ENCODE data around the gene DMBX1.

Gene DMBX1

DNA sequence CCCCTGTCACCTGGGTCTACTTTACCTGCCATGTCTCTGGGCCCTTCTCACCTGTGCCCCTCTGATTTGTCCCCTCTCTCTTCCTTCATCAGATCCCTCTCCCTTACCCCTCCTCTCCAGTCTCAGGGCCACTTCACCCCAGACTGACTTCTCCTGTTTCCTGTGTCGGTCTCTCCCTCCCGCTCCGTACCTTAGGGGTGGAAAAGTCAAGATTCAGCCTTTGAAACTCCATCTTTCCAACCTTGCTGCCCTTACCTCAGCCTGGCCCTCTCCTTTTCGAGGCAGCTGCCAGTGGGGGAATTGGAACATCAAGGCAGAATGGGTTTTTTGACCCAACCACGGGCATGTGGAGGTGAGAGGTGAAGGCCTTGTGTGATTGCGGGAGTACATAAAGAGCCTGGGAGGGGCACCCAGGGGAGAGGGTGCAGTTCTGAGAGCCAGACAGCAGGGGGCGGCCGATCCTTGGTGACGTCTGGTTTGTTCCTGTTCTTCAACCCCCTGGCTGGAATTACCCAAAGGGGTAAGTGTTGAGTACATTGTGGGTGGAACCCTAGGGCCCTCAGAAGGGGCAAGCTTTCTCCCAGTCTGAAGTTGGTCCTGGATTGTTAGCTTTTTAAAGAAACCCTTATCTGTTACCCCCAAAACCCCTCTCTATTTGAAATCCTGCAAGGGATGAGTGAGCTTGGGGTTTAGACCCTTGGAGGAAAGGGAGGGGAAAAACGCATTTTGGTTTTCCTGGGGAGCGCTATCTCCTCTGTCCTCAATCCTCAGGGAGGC is 12.3 kb upstream of the DMBX1 start:
- TF ChIP-seq, protein P1, sequence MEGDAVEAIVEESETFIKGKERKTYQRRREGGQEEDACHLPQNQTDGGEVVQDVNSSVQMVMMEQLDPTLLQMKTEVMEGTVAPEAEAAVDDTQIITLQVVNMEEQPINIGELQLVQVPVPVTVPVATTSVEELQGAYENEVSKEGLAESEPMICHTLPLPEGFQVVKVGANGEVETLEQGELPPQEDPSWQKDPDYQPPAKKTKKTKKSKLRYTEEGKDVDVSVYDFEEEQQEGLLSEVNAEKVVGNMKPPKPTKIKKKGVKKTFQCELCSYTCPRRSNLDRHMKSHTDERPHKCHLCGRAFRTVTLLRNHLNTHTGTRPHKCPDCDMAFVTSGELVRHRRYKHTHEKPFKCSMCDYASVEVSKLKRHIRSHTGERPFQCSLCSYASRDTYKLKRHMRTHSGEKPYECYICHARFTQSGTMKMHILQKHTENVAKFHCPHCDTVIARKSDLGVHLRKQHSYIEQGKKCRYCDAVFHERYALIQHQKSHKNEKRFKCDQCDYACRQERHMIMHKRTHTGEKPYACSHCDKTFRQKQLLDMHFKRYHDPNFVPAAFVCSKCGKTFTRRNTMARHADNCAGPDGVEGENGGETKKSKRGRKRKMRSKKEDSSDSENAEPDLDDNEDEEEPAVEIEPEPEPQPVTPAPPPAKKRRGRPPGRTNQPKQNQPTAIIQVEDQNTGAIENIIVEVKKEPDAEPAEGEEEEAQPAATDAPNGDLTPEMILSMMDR (IDR thresholded peaks at IDR 0.05; ENCODE audit: low read length, missing control alignments) = peak; percentile 93
- H3K4me3 ChIP-seq (replicated peaks; ENCODE audit: low read depth, low read length) = no peak overlapping the region
- peak; percentile 70 for DNase-seq (ENCODE audit: low read depth)

DNA sequence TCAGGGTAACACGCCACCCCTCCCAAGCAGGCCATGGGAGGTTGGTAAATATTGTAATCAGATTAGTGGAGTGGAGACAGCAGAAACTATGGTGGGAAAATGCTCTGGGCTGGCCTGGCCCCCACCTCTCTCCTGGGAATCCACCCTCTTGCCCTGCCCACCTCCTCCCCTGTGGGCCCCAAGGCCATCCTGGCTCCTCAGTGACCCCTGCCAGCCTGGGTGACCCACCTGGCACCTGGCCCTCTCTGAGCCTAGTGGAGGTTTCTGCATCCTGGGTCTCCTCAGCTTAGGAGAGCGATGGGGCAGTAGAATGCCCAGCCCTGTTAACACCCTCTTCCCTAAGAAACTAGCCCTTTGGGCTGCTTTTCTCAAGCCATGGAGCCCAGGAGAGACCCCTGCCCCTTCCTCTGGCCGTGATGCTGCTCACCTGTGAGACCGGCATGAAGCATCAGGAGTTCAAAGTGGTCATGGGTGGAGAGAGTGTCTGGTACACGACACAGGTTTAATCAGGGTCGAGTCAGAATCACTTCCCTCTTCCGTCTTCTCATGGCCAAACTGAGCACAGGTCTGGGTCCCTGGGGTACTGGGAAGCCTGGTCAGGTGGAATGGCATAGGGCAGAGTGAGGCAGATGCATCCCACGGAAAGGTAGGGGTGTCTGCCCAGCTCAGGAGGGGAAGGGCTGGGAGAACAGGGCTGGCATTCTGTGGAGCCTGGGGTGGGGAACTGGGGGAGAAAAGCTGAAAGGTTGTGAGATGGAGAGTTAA is 10.7 kb upstream of the DMBX1 start:
- no peak overlapping the region for H3K4me3 ChIP-seq (replicated peaks; ENCODE audit: low read depth, low read length)
- TF ChIP-seq, protein P1 (IDR thresholded peaks at IDR 0.05; ENCODE audit: low read length, missing control alignments) = no peak
- DNase-seq (ENCODE audit: low read depth) = no peak

DNA sequence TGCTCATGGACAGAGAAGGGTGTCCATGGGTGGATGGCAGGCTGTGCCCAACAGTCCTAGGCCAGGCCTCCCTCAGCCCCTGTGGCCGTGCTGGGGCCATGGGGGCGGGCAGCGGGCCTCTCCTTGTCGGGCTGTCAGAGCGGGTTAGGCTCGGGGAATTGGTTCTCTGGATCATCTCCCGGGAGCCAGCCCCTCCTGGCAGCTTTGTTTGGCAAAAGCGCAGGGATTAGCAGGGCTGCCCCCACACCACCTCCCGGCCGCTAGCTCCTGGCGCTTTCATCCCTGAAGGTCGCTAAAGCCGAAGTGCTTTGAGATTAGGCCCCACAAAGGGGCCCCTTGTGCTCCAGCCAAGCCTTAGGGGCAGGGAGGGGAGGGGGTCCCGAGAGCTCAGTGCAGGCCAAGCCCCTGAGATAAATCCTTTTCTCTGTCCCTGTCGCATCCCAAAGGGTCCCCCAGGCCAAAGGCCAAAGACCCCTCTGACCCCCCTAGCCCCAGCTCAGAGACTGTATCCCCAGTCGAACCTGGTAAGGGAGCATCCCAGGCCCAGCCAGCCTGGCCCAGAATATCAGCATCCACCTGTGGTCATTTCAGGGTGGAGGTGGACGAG is 9.8 kb upstream of the DMBX1 start:
- no peak for DNase-seq (ENCODE audit: low read depth)
- no peak overlapping the region for H3K4me3 ChIP-seq (replicated peaks; ENCODE audit: low read depth, low read length)
- TF ChIP-seq, protein P1 (IDR thresholded peaks at IDR 0.05; ENCODE audit: low read length, missing control alignments) = no peak

DNA sequence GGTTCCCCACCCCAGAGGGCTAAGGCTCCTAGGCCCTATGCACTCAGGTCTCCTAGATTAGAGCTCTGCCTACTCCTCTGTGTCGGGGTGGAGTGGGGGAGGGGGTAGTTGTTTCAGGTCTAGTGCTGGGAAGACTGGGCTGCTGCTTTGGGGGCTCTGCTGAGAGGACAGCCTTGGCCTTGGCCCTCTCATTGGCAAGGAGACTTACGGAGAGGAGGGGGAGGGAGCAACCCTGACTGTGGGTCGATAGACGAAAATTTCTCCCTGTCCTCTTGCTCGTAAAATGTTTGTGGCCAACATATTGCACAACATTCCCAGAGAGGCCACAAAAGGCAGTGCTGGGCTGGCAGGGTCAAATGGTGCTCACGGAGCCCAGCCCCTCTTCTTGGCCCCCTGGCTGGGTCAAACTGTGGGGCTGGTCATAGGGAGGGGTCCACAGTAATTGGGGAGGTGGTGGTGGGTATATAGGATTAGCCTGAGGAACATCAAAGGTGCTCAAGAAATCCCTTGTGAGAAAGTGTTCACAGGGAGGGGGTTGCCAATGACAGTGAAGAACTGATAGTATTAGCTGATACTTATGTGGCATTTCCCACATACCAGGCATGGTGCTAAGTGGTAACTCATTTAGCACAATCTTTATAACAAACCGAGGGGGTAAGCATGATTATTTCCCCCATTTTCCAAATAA is 8.5 kb upstream of the DMBX1 start:
- H3K4me3 ChIP-seq (replicated peaks; ENCODE audit: low read depth, low read length) = no peak overlapping the region
- TF ChIP-seq, protein P1 (IDR thresholded peaks at IDR 0.05; ENCODE audit: low read length, missing control alignments) = no peak
- DNase-seq (ENCODE audit: low read depth) = peak; percentile 10

DNA sequence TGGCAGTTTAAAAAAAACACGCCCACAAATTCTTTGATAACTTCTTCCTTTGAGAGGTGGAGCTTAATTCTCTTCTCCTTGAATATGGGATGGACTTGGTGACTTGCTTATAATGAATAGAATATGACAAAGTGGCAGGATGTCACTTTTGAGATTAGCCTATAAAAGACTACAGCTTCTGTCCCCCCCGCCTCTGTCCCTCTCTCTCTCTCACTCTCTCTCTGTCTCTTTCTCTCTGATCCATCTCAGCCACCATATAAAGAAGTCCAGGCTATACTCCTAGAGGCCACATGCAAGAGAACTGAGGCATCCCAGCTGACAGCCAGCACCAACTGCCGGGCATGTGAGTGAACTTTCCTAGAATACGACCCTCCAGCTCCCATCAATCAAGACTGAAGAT is 7.7 kb upstream of the DMBX1 start:
- no peak overlapping the region for H3K4me3 ChIP-seq (replicated peaks; ENCODE audit: low read depth, low read length)
- DNase-seq (ENCODE audit: low read depth) = no peak
- TF ChIP-seq, protein P1 (IDR thresholded peaks at IDR 0.05; ENCODE audit: low read length, missing control alignments) = no peak

DNA sequence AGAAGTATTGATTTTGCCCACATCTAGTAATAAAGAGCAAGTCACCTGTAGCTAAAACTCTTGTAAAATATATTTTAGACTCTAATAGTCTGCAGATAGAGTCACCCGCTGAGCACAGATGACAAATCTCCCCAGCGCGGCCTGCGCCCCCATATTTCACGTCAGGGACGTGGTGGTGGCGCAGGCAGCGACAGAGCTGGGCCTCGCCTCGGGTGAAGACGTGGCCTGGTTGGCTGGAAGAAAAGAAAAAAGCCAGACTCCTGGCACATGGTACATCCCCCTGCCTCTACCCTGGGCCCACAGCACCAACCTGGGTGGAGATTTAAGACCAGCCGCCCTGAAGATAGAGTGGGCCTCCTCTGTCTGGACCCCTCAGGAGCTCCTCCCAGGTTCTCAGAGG is 6.0 kb upstream of the DMBX1 start:
- DNase-seq (ENCODE audit: low read depth) = no peak
- no peak overlapping the region for H3K4me3 ChIP-seq (replicated peaks; ENCODE audit: low read depth, low read length)
- TF ChIP-seq, protein P1 (IDR thresholded peaks at IDR 0.05; ENCODE audit: low read length, missing control alignments) = no peak

All from fibroblast of pulmonary artery (primary cell).